ENCODE results near the gene COL19A1. TPM values are rescaled to one million over a fixed set of nuclear protein-coding genes. Genes with fewer than 3 reads are reported as not detected.

The COL19A1 gene
- total and polyA plus RNA-seq, 9 of the 15 experiments (the other 6 are each of a cell fraction or from before 2014, with no cell fraction given): not detected

- Histone ChIP-seq H3K9me3 (replicated peaks; ENCODE audit: control insufficient read depth, insufficient read depth, low read depth, low read length) (no peaks in the 10 kb centered on the region), H3K4me1 (replicated peaks in 1 of 2; ENCODE audit: control insufficient read depth in 2 of 2, insufficient read depth in 2 of 2, low read length in 2 of 2) (no peaks in the 10 kb centered on the region), H3K9ac (ENCODE audit: insufficient read depth in 1 of 2, low read depth in 2 of 2, low read length in 2 of 2) (no peak overlapping the region), H3K9me1 (ENCODE audit: control insufficient read depth, insufficient read depth, low read length) (no peaks in the 10 kb centered on the region), H3K79me2 (ENCODE audit: control insufficient read depth, insufficient read depth, low read length) (no peaks in the 10 kb centered on the region), H3K27me3 (ENCODE audit: control insufficient read depth in 2 of 2, insufficient read depth in 2 of 2, low read length in 2 of 2) (peaks cover 0 to 14% of the 10 kb centered on the region in 2 experiments; a peak in 2 of 5 replicates), H2AFZ (ENCODE audit: low read depth, low read length) (no peak overlapping the region), H4K20me1 (replicated peaks; ENCODE audit: control insufficient read depth, insufficient read depth, low read length) (no peaks in the 10 kb centered on the region), H3K27ac (ENCODE audit: extremely low read depth, low read depth, low read length) (no peak overlapping the region), H3K4me3 (no peak overlapping the region), H3K4me2 (ENCODE audit: insufficient read depth, low read length) (no peak overlapping the region), H3K36me3 (ENCODE audit: control insufficient read depth, insufficient read depth, low read length) (no peaks in the 10 kb centered on the region)
- DNase-seq (ENCODE audit: extremely low read depth in 1 of 4, low spot score in 3 of 4): no peak
- 2% methylated on average over 3 of the region's 3 CpGs for WGBS (ENCODE audit: insufficient coverage, low coverage, missing lambda C conversion rate)
- CTCF ChIA-PET (ENCODE audit: low intra/inter-chr PET ratio): no interaction called here
- in situ Hi-C loops (cut with MboI): no loop called here
- no peak for ATAC-seq
- no TSS peak for BruUV-seq (replicated peaks)
- no peak for FAIRE-seq
- intact Hi-C loops (cut with micrococcal nuclease): no loop called here
- POLR2A ChIA-PET: no interaction called here
- TF ChIP-seq ELK3 (CRISPR knock-in tag; IDR thresholded peaks at IDR 0.05): no peak
- TF ChIP-seq ZNF121 (CRISPR knock-in tag; conservative IDR thresholded peaks at IDR 0.05): no peak
- TF ChIP-seq, protein P1, sequence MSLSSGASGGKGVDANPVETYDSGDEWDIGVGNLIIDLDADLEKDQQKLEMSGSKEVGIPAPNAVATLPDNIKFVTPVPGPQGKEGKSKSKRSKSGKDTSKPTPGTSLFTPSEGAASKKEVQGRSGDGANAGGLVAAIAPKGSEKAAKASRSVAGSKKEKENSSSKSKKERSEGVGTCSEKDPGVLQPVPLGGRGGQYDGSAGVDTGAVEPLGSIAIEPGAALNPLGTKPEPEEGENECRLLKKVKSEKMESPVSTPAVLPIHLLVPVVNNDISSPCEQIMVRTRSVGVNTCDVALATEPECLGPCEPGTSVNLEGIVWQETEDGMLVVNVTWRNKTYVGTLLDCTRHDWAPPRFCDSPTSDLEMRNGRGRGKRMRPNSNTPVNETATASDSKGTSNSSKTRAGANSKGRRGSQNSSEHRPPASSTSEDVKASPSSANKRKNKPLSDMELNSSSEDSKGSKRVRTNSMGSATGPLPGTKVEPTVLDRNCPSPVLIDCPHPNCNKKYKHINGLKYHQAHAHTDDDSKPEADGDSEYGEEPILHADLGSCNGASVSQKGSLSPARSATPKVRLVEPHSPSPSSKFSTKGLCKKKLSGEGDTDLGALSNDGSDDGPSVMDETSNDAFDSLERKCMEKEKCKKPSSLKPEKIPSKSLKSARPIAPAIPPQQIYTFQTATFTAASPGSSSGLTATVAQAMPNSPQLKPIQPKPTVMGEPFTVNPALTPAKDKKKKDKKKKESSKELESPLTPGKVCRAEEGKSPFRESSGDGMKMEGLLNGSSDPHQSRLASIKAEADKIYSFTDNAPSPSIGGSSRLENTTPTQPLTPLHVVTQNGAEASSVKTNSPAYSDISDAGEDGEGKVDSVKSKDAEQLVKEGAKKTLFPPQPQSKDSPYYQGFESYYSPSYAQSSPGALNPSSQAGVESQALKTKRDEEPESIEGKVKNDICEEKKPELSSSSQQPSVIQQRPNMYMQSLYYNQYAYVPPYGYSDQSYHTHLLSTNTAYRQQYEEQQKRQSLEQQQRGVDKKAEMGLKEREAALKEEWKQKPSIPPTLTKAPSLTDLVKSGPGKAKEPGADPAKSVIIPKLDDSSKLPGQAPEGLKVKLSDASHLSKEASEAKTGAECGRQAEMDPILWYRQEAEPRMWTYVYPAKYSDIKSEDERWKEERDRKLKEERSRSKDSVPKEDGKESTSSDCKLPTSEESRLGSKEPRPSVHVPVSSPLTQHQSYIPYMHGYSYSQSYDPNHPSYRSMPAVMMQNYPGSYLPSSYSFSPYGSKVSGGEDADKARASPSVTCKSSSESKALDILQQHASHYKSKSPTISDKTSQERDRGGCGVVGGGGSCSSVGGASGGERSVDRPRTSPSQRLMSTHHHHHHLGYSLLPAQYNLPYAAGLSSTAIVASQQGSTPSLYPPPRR (CRISPR knock-in tag; IDR thresholded peaks at IDR 0.05; ENCODE audit: borderline replicate concordance): no peak
- TF ChIP-seq, protein P2, sequence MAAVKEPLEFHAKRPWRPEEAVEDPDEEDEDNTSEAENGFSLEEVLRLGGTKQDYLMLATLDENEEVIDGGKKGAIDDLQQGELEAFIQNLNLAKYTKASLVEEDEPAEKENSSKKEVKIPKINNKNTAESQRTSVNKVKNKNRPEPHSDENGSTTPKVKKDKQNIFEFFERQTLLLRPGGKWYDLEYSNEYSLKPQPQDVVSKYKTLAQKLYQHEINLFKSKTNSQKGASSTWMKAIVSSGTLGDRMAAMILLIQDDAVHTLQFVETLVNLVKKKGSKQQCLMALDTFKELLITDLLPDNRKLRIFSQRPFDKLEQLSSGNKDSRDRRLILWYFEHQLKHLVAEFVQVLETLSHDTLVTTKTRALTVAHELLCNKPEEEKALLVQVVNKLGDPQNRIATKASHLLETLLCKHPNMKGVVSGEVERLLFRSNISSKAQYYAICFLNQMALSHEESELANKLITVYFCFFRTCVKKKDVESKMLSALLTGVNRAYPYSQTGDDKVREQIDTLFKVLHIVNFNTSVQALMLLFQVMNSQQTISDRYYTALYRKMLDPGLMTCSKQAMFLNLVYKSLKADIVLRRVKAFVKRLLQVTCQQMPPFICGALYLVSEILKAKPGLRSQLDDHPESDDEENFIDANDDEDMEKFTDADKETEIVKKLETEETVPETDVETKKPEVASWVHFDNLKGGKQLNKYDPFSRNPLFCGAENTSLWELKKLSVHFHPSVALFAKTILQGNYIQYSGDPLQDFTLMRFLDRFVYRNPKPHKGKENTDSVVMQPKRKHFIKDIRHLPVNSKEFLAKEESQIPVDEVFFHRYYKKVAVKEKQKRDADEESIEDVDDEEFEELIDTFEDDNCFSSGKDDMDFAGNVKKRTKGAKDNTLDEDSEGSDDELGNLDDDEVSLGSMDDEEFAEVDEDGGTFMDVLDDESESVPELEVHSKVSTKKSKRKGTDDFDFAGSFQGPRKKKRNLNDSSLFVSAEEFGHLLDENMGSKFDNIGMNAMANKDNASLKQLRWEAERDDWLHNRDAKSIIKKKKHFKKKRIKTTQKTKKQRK (IDR thresholded peaks at IDR 0.05; ENCODE audit: borderline replicate concordance, low read depth, low read length): no peak
- no peak for TF ChIP-seq TEAD1 (CRISPR knock-in tag; IDR thresholded peaks at IDR 0.05)
- no peak for TF ChIP-seq POLR3G (IDR thresholded peaks at IDR 0.05; ENCODE audit: extremely low read depth, insufficient read length, insufficient replicate concordance)
- TF ChIP-seq KDM5B (IDR thresholded peaks at IDR 0.05; ENCODE audit: insufficient replicate concordance, low read depth, low read length): no peak
- TF ChIP-seq ASH1L (IDR thresholded peaks at IDR 0.05; ENCODE audit: borderline replicate concordance, low read depth, partially characterized antibody): no peak
- TF ChIP-seq MLLT1 (IDR thresholded peaks at IDR 0.05): no peak
- no peak for TF ChIP-seq ZNF445 (CRISPR knock-in tag; IDR thresholded peaks at IDR 0.05; ENCODE audit: low read depth)
Observed at GRCh38 chr6:69901361-69901760, 35.0 kb downstream of the COL19A1 start.
